LoVo (cell line): ENCODE results near the gene PLAGL1.
A peak's percentile ranks its signal among the peaks of the same experiment; 100 is the strongest.
"Not testable (repeated sequence)": the region's sequence is repeated elsewhere in the genome, so short reads cannot be mapped to it uniquely, and the experiment has no call there.

Experiments
- DNase-seq: peaks from one replicate; pipeline ENCODE4 v3.0.0-alpha.2; 2016; ENCODE audit warnings: low spot score

Gene PLAGL1

GRCh38 chr6:144008120-144008811, at the start of gene PLAGL1:
TSS of gene PLAGL1 (minus strand) at chr6:144008259. CDS start at chr6:143948136, 60,123 bp downstream.
- DNase-seq, result peak; percentile 25

- DNase-seq, result no peak
These were observed 47.3 kb upstream of the PLAGL1 start for GRCh38 chr6:144055121-144055931.

- no peak for DNase-seq
These were observed 45.5 kb upstream of the PLAGL1 start for GRCh38 chr6:144053601-144054000.

GRCh38 chr6:144052488-144052887, 44.4 kb upstream of the PLAGL1 start:
- DNase-seq, result no peak

GRCh38 chr6:144049386-144049785, 41.3 kb upstream of the PLAGL1 start:
- no peak for DNase-seq

GRCh38 chr6:144047688-144048087, 39.6 kb upstream of the PLAGL1 start:
- no peak for DNase-seq

- not testable (repeated sequence) for DNase-seq
These were observed 38.6 kb upstream of the PLAGL1 start for GRCh38 chr6:144046672-144047071.

GRCh38 chr6:144044989-144045388, 36.9 kb upstream of the PLAGL1 start:
- DNase-seq, result not testable (repeated sequence)

- DNase-seq, result no peak
These were observed 28.8 kb upstream of the PLAGL1 start for GRCh38 chr6:144036835-144037195.

GRCh38 chr6:144036064-144036834, 28.2 kb upstream of the PLAGL1 start:
- DNase-seq, result no peak

GRCh38 chr6:144035416-144035815, 27.4 kb upstream of the PLAGL1 start:
- DNase-seq, result no peak

GRCh38 chr6:144033816-144034735, 26.0 kb upstream of the PLAGL1 start:
- DNase-seq, result no peak

GRCh38 chr6:144029452-144029851, 21.4 kb upstream of the PLAGL1 start:
- DNase-seq, result no peak

GRCh38 chr6:144027932-144028587, 20.0 kb upstream of the PLAGL1 start:
- no peak for DNase-seq

- DNase-seq, result no peak
These were observed 15.2 kb upstream of the PLAGL1 start for GRCh38 chr6:144023216-144023615.

GRCh38 chr6:144019929-144020328, 11.9 kb upstream of the PLAGL1 start:
- no peak for DNase-seq

GRCh38 chr6:144017166-144018094, 9.4 kb upstream of the PLAGL1 start:
- DNase-seq, result no peak

GRCh38 chr6:144013486-144013909, 5.4 kb upstream of the PLAGL1 start:
- DNase-seq, result peak; percentile 77

GRCh38 chr6:144012534-144012933, 4.5 kb upstream of the PLAGL1 start:
- DNase-seq, result no peak

- DNase-seq, result not testable (repeated sequence)
These were observed 1.6 kb upstream of the PLAGL1 start for GRCh38 chr6:144009628-144010027.
